Esophagus squamous epithelium (tissue), 5 donors: ENCODE results near the gene MED16. TPM values are rescaled to one million over a fixed set of nuclear protein-coding genes. Genes with fewer than 3 reads are reported as not detected.

ENCODE experiments used
- DNase-seq: peaks from one replicate; lab custom pipeline; 2025; lab: John Stamatoyannopoulos, UW
- H3K27ac ChIP-seq, 4 donors: fragments of 200-600 bp; sonication (generic); one replicate each; pipeline ENCODE4 v1.5.1; 2016 to 2019; ENCODE audit warnings: mild to moderate bottlenecking in 1 of 4
- H3K27me3 ChIP-seq, 4 donors: fragments of 200-600 bp; sonication (generic); 1 replicate in 3 of 4; 2 replicates in 1 of 4; pipeline versions ENCODE4 v1.5.1 to v1.6.0; 2017 to 2021; ENCODE audit warnings: antibody characterized with exemption in 1 of 4
- H3K36me3 ChIP-seq, 3 donors: fragments of 200-600 bp; sonication (generic); one replicate each; pipeline ENCODE4 v1.5.1; 2016 to 2019
- H3K4me1 ChIP-seq, 3 donors: fragments of 200-600 bp; sonication (generic); one replicate each; pipeline ENCODE4 v1.5.1; 2017 to 2019
- H3K4me3 ChIP-seq, 4 donors: fragments of 200-600 bp; sonication (generic); 1 replicate in 3 of 4; 2 replicates in 1 of 4; pipeline ENCODE4 v1.5.1; 2016 to 2019; ENCODE audit warnings: mild to moderate bottlenecking in 2 of 4, moderate library complexity in 1 of 4
- H3K9me3 ChIP-seq, 3 donors: fragments of 200-600 bp; sonication (generic); one replicate each; pipeline ENCODE4 v1.5.1; 2016 to 2019
- POLR2A ChIP-seq, 4 donors: fragments of 450-650 bp; IDR thresholded peaks; one replicate each; pipeline ENCODE4 v1.6.1; 2017; ENCODE audit warnings: antibody characterized with exemption in 4 of 4, mild to moderate bottlenecking in 4 of 4, moderate library complexity in 3 of 4
- WGBS, 2 donors: methylation state at CpG; one replicate each; pipeline ENCODE4 v1.1.5; 2018; 5-methylcytosine and 5-hydroxymethylcytosine counted together
- intact Hi-C: fragments of 100-400 bp; cut with DNase I; formaldehyde crosslinking; loops from one replicate; pipeline ENCODE4 v1.15.0; 2022
- total RNA-seq, 4 donors: library from RNA; depleted of rRNA; stranded (reverse); fragments of >200 nt; gene quantifications; one replicate each; pipeline ENCODE4 v1.1.0, GENCODE V29; 2016
- TF ChIP-seq, protein P1 (sequence below), 6 experiments: fragments of 450-650 bp in 4 of 6; fragments of 200-600 bp in 2 of 6; sonication (generic) in 2 of 6; IDR thresholded peaks; one replicate each; pipeline ENCODE4 v1.5.1; 2016 to 2019; ENCODE audit warnings: antibody characterized with exemption in 6 of 6, mild to moderate bottlenecking in 4 of 6, moderate library complexity in 4 of 6
- donor health status: DM: yes; HTN: yes; CAD: no.

The MED16 gene
- total RNA-seq, 4 donors from 2014 or later: 23.7 to 64.9 (median 32.5) TPM

- H3K4me3 ChIP-seq: peak within 1 kb of the TSS; percentile 32 to 75 (median 46)
- H3K27ac ChIP-seq: peak within 1 kb of the TSS; percentile 47 to 82 (median 76)
- DNase-seq: no peak
- peaks cover 9 to 57% (median 33%) of the 10 kb centered on the region in 3 donors for H3K4me1 ChIP-seq
- TF ChIP-seq, protein P1, sequence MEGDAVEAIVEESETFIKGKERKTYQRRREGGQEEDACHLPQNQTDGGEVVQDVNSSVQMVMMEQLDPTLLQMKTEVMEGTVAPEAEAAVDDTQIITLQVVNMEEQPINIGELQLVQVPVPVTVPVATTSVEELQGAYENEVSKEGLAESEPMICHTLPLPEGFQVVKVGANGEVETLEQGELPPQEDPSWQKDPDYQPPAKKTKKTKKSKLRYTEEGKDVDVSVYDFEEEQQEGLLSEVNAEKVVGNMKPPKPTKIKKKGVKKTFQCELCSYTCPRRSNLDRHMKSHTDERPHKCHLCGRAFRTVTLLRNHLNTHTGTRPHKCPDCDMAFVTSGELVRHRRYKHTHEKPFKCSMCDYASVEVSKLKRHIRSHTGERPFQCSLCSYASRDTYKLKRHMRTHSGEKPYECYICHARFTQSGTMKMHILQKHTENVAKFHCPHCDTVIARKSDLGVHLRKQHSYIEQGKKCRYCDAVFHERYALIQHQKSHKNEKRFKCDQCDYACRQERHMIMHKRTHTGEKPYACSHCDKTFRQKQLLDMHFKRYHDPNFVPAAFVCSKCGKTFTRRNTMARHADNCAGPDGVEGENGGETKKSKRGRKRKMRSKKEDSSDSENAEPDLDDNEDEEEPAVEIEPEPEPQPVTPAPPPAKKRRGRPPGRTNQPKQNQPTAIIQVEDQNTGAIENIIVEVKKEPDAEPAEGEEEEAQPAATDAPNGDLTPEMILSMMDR (IDR thresholded peaks at IDR 0.05): no peak
- TF ChIP-seq POLR2A (IDR thresholded peaks at IDR 0.05): peak in 2 of 4 donors; percentile 53 to 71
- H3K27me3 ChIP-seq: peaks cover 0 to 71% (median 0%) of the 10 kb centered on the region in 4 donors
- 25 to 55% methylated on average over 4 to 12 of the region's 24 CpGs for WGBS, 2 donors
- H3K36me3 ChIP-seq: no peaks in the 10 kb centered on the region
- H3K9me3 ChIP-seq: no peaks in the 10 kb centered on the region
- intact Hi-C loops: loop anchor here (10.0 kb wide), 2 partner anchors 84 to 126 kb away; partner anchors contain the start of gene WDR18
Measured at GRCh38 chr19:858868-859843, 33.8 kb downstream of the MED16 start, which contains the start of gene CFD. TSS of gene CFD (plus strand) at chr19:859664. CDS start at chr19:859690, 26 bp downstream.

DNA sequence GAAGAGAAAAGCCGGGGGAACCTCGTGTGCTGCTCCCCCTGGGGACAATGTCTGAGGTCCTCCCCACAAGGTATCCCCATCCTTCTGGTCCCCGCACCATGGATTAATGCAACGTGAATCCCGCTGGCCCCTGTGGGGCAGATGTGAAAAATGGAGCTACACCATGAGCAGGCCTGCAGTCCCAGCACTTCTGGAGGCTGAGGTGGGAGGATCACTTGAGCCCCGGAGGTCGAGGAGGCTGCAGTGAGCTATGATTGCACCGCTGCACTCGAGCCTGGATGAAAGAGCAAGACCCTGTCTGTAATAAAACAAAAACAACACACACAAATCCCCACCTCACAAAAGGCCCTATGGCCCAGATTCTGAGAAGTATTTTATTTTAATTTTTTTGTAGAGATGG lies 34.7 kb downstream of the MED16 start:
- Histone ChIP-seq H3K36me3 (no peaks in the 10 kb centered on the region), H3K4me3 (no peak overlapping the region), H3K27me3 (peaks cover 0 to 78% (median 0%) of the 10 kb centered on the region in 4 donors), H3K27ac (peak overlapping the region in 1 of 4 donors; percentile 80), H3K4me1 (peaks cover 9 to 49% (median 33%) of the 10 kb centered on the region in 3 donors), H3K9me3 (no peaks in the 10 kb centered on the region)
- WGBS, 2 donors: 72 to 78% methylated on average over 8 to 9 of the region's 9 CpGs
- intact Hi-C loops: loop anchor here (10.0 kb wide), 2 partner anchors 83 to 127 kb away; partner anchors contain the start of gene WDR18
- no peak for DNase-seq
- TF ChIP-seq, protein P1 (IDR thresholded peaks at IDR 0.05): no peak
- no peak for TF ChIP-seq POLR2A (IDR thresholded peaks at IDR 0.05)

DNA sequence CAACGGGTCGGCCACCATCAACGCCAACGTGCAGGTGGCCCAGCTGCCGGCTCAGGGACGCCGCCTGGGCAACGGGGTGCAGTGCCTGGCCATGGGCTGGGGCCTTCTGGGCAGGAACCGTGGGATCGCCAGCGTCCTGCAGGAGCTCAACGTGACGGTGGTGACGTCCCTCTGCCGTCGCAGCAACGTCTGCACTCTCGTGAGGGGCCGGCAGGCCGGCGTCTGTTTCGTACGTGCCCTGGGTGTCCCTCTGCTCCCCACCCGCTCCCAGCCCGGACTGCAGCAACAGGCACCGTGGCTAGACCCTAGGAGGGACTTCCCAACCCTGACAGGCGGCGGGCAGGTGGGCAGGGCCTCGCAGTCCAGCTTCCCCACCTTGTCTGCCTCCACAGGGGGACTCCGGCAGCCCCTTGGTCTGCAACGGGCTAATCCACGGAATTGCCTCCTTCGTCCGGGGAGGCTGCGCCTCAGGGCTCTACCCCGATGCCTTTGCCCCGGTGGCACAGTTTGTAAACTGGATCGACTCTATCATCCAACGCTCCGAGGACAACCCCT lies 37.3 kb downstream of the MED16 start:
- TF ChIP-seq, protein P1 (IDR thresholded peaks at IDR 0.05): no peak
- TF ChIP-seq POLR2A (IDR thresholded peaks at IDR 0.05): no peak
- Histone ChIP-seq H3K27ac (no peak overlapping the region), H3K4me3 (no peak overlapping the region), H3K9me3 (no peaks in the 10 kb centered on the region), H3K36me3 (no peaks in the 10 kb centered on the region), H3K27me3 (peaks cover 0 to 79% (median 0%) of the 10 kb centered on the region in 4 donors), H3K4me1 (peaks cover 6 to 46% (median 24%) of the 10 kb centered on the region in 3 donors)
- DNase-seq: no peak
- WGBS, 2 donors: 76 to 77% methylated on average over 8 to 9 of the region's 40 CpGs
- intact Hi-C loops: loop anchor here (10.0 kb wide), 2 partner anchors 81 to 129 kb away; partner anchors contain the start of gene WDR18

DNA sequence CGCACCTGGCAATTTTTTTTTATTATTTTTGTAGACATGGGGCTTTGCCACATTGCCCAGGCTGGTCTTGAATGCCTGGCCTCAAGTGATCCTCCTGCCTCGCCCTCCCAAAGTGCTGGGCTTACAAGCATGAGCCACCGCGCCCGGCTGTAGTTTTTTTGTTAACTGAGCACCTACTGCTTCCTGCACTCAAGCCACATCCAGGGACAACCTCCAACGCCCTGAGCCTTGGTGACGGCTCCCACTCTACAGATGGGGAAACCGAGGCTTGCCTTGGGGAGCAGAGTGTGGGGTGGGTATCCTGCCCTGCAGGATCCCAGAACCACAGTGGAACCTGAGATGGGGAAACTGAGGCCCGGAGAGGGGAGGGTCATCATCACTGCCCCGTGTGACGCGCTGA lies 37.8 kb downstream of the MED16 start:
- TF ChIP-seq, protein P1 (IDR thresholded peaks at IDR 0.05): no peak
- TF ChIP-seq POLR2A (IDR thresholded peaks at IDR 0.05): no peak
- peaks cover 0 to 79% (median 0%) of the 10 kb centered on the region in 4 donors for H3K27me3 ChIP-seq
- no peaks in the 10 kb centered on the region for H3K9me3 ChIP-seq
- no peak overlapping the region for H3K4me3 ChIP-seq
- intact Hi-C loops: loop anchor here (10.0 kb wide), 2 partner anchors 80 to 130 kb away; partner anchors contain the start of gene WDR18
- no peak overlapping the region for H3K27ac ChIP-seq
- H3K36me3 ChIP-seq: no peaks in the 10 kb centered on the region
- no peak for DNase-seq
- H3K4me1 ChIP-seq: peaks cover 10 to 46% (median 24%) of the 10 kb centered on the region in 3 donors
- WGBS, 2 donors: 77 to 80% methylated on average over 1 to 11 of the region's 12 CpGs
